DMS153 treated with DMSO at 0.1 percent for 48 hours (cell line): ENCODE measurements around the gene NFYB.
"Not testable (repeated sequence)": the region's sequence is repeated elsewhere in the genome, so short reads cannot be mapped to it uniquely, and the experiment has no call there.

Experiments
- DNase-seq: peaks from one replicate; lab custom pipeline; 2025; ENCODE audit not compliant: unreplicated experiment; lab: John Stamatoyannopoulos, UW

Gene NFYB

DNA sequence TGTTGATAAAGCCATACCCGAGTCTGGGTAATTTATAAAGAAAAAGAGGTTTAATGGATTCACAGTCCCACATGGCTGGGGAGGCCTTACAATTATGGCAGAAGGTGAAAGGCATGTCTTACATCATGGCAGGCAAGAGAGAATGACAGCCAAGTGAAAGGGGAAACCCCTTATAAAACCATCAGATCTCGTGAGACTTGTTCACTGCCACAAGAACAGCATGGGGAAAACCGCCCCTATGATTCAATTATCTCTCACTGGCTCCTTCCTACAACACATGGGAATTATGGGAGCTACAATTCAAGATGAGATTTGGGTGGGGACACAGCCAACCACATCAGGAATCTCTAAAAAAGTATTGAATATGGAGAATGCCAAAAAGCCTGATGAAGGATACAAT lies 25.0 kb upstream of the NFYB start:
- not testable (repeated sequence) for DNase-seq

DNA sequence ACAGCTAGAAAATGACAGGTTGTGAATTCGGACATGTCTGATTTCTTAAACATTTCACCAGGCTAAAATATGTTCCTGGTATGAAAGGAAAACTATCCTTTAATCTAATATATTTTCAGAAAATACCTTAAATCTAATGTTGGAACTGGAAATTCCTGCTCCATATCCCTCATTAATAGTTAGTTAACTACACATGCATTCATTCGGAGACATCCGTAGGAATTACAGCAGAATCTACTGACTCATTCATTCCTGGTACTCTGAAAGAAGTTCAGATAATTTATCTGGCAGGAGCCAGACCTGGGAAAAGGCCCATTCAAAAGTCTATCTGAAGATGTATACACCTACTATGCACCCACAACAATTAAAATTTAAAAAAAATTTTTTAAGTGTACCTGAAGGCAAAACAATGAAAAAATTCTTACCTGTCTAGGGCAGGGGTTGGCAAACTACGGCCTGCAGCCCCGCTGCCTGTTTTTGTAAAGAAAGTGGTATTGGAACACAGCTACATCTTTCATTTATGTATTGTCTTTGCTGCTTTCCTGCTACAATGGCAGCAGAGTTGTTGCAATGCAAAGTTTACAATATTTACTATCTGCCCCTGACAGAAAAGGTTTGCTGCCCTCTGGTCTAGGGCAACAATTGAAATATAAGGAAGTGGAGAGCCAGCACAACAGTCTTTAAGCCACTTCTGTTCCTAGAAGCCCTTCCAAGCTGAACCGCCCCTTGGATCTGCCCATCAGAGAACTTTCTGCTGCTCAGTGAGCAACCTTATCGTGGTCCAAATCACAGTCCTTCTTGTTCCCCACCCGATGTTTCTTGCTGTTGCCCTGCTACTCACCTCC lies 17.9 kb upstream of the NFYB start:
- DNase-seq: no peak

DNA sequence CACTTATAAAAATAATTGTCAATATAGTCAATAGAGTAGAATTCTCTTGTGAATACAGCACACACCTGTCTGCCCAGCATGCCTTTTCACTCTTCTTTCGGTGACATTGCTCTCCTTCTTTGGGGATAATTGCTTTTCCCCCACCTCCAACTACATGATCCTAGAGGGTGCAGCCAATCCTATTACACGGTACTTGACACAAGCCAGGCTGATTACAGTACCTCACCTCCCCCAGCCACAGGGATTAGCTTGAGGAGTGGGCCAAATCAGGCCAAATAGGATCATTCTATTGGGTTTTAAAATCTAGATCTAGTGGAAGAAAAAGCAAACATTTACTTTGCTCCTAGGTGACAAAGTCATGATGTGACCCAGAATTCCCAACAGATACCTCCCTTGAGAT lies 16.8 kb upstream of the NFYB start:
- no peak for DNase-seq

DNA sequence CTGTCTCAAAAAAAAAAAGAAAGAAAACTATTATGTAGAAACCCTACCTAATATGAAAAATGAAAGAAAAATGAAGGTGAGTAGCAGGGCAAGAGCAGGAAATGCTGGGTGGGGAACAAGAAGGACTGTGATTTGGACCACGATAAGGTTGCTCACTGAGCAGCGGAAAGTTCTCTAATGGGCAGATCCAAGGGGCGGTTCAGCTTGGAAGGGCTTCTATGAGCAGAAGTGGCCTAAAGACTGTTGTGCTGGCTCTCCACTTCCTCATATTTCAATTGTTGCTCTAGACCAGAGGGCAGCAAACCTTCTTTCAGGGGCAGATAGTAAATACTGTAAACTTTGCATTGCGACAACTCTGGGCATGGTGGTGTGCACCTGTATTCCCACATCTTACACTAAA lies 16.3 kb upstream of the NFYB start:
- DNase-seq: no peak

DNA sequence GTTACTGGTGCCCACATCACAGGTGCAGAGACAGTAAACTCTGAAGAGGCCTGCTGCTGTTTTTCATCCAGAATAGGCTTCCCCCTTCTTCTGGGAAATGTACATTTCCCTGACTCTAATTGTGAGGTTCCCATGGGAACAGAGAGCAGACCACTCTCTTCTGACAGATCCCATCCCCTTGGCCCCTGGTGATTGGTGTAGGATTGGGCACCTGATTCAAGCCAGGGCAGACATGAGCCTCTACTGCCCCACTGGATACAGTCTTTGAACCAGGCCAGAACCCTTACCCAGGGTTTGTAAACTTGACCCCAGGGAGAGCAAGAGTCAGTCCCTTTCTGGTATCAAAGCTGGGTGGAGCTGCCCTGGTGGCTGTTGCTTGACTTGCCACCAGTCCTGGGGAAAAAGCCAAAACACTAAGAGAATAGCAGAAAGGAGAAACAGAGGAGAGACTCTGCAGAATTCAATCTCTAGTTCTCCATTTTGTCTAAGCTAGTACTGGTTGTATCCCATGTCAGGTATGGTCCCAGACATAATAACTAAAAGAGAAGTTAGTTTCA lies 14.8 kb upstream of the NFYB start:
- DNase-seq: no peak

DNA sequence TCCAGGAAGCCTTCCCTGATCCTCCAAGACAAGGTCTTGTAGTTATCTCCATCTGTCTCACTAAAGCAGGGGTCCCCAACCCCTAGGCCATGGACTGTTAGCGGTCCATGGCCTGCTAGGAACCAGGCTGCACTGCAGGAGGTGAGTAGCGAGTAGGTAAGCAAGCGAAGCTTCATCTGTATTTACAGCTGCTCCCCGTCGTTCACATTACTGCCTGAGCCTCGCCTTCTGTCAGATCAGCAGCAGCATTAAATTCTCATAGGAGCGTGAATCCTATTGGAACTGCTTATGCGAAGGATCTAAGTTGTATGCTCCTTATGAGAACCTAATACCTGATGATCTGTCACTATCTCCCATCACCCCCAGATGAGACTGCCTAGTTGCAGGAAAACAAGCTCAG lies 12.4 kb upstream of the NFYB start:
- no peak for DNase-seq

DNA sequence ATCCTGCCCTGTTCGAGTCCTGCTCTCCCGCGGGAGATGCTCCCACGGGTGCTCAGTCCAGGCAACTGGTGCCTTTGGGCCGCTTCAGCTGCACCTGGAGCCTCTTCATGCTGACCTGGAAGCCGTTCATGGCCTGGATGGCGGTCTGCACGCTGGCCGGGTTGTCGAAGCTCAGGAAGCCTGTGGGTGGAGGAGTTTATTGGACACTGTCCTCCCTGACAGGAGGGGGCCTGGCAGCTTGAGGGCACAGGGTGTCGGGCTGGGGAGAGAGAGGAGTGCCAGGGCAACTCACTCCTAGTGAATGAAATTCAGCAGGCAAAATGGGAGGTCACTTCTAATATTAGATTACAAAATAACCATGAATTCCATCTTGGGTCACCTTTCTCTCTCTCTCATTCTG lies 9.3 kb upstream of the NFYB start:
- DNase-seq: no peak

DNA sequence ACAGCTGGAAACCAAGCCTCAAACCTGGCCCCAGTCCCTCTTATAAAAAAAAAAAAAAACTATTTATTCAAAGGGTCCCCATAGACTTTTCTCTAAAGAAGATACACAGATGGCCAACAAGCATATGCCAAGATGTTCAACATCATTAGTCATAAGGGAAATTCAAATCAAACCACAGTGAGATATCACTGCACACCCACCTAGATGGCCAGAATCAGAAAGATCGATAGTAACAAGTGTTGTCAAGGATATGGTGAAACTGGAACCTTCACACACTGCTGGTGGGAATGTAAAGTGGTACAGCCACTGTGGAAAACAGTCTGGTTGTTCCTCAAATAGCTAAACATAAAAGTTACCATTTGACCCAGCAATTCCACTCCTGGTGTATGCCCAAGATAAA lies 5.9 kb upstream of the NFYB start:
- DNase-seq: no peak

DNA sequence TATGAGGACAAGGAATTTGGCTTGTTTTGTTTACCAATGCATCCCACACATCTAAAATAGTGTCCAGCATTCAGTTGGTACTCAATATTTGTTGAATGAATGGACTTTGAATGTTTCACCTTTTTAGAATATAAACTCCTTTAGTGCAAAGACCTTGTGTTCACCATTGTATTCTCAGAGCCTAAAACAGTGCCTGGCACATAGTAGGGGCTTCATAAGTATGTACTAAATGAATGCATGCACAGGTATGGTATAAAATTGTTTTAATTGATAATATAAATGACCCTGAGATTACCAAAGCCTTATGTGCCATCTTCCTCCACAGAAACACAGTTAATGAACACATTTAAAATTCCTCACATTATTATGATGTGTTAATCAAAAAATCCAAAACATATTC lies 5.0 kb upstream of the NFYB start:
- no peak for DNase-seq

DNA sequence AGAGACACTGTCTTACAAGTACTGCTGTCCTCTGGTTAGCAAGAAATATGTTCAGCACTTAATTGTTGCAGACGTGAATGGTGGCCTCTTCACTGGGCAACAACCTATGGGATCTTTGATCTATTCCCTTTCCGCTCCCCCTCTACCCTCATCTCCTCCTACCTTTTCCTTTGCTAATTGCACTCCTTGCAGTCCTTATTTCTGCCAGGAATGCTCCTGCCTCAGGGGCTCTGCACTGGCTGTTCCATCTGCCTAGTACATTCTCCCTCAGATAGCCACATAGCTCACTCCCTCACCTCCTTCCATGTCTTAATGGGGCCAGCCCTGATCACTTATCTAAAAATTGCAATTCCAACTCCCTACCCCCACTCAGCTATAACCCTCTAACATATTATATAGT lies 4.5 kb upstream of the NFYB start:
- no peak for DNase-seq

DNA sequence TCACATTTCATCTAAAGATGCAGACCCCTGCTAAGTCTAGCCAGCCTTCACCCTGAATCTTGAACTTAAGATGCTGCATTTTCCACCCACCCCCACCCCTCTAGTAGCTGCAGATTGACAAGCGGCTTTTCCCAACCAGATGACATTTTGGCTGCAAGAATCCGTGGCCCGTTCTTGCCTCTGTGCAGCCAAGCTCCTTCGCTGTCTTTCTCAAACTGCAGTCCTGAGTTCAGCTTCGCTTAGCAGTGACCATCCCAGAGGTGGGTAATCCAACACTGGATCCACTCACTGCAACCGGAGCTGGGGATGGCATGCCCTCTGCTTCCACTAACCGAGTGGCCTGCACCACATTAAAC lies 765 bp upstream of the NFYB start:
- peak; percentile 13 for DNase-seq

DNA sequence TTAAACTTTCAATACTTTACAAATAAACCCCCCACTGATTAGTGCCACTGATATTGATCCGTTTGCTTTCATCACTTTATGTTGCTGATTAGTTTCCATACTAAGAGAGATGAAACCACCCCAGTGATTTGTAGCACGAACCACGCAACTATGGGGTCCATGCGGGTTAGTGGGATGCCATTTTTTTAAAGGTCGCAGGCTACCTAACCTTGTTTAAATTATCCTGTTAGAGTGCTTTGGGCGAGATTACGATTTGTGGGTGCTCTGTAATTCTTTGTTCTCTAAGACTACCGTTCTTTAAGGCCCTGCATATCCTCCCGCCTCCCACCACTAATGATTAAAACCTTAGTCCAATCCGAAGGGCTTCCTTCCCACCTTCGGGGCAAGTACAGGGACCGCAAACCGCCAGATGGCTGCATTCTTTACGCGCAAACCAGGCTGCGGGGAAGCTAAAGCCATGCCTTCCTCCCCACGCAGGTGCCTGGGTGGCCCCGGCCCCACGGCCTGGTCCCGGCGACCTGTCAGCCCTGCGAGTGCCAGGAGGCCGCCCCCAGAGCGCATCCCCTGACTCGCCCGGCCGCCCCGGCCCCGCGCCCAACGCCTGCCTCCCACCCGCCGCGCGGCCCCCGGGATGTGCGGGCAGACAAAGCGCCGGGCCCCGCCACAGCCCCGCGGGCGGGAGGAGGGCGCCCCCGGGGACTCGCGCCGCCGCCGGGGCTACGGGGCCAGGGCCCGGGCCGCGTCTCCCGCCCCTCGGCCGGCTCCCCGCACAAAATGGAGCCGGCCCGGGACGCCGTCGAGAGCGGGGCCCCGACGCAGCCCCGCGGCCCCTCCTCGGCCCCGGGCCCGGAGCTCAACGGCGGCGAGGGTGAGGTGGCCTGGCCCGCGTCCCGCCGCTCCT lies 759 bp downstream of the NFYB start:
- DNase-seq: no peak

DNA sequence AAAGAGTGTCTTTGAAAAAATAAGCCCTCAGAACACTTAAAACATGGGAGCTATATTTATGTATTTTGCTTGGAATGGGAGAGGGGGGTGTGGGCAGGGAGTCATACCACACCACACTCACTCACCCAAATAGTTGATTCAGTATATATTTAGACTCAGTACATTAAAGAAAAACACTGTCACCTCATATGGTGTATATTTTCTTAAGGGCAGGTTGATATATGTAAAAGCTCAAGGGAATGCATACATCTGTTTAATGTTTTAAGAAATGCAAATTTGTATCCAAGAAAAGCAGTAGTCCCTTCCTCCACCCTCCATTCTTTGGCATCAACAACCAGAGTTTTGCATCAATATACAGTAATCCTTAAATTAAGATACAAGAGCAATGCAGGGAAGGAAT lies 1.4 kb downstream of the NFYB start:
- no peak for DNase-seq

DNA sequence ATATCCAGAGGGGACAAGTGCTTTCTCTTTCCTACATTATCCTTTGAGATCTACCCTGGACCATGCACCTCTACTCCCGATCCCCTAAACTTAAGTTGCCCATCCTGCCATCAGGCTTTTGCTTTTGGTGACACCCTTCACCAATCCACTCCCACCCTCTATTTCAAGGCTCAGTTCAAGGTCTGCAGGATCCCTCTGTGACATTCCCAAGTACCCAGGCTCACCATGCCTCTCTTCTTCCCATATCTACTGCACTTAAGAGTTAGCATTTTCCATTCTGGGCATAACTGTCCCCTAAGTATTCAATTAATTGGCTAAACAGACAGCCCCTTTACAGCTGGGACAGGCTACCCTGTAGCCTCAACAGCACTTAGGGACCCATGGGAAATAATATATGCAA lies 3.1 kb downstream of the NFYB start:
- no peak for DNase-seq

DNA sequence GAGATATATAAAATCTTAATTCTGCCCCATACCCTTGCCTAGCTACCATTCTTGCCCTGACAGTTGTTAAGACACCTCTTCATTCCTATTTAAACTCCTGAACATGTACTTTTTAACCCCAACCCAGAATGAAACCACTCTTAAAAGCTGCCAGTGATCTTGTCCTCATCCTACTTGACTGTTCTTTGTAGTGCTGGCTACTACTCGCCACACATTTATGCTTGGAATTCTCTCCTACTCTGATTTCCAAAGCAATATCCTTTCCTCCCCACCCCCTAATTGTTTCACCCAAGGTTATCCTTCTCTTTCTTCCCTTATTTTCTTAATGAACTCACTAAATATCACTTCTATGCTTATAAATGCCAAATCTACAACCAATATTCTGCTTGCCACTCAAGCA lies 4.1 kb downstream of the NFYB start:
- no peak for DNase-seq

DNA sequence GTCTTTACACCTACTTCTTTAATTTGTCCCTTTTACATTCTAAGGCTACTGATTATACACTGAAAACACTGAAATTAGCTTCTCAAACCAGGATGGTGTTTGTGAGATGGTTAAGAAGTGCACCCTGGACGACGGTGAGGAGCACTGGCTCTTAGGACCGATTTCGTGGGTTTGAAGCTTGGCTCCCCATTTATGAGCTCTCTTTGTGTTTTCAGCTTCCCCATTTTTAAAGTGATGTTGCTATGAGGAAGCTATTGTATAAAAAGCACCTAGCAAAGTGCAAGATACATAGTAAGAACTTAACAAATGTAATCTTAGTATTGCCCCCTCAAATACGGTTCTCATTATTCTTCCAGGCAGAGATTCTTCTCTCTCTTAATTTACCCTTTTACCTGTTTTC lies 4.7 kb downstream of the NFYB start:
- no peak for DNase-seq

DNA sequence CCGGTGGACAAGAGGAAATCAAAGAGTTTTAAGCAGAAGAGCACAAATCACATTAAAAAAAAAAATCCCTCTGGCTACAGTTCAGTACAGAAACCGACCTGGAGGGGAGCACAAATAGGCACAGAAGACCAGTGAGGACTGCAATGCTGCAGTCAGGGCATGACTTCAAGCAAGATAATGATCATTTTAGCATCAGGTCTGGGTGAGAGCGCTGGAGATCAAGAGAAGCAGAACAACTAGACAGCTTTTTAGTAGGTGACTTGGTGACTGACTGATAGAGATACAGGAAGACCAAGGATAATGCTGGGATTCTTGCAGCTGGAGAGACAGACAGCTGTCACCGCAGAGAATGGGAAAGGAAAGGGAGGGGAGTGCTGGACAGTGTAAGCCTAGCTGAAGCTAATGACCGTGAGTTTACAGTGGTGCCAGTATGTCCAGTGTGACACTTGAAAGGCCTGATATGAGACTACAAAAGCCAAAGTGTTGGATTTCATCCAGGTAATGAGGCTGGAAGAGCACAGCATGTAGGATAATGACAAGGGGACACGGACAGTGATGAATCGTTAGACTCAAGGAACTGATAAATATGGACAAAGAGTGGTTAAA lies 5.6 kb downstream of the NFYB start:
- peak; percentile 79 for DNase-seq

DNA sequence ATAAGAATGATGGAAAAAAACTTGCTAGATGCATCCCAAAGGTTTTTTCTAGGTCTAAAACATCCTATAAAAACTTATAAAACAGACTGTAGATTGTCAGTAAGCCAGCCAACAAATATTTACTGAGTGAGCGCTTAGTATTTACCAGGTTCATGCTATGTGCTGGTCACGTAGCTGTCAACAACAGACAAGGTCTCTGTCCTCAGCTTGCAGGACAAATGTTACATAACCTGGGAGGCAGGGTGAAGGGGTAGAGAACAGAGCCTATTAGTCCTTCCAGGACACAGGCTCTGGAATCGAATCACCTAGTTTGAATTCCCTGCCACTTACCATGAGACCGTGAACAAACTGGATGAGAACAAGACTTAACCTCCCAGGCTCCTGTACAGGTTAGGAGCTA lies 6.4 kb downstream of the NFYB start:
- DNase-seq: no peak

DNA sequence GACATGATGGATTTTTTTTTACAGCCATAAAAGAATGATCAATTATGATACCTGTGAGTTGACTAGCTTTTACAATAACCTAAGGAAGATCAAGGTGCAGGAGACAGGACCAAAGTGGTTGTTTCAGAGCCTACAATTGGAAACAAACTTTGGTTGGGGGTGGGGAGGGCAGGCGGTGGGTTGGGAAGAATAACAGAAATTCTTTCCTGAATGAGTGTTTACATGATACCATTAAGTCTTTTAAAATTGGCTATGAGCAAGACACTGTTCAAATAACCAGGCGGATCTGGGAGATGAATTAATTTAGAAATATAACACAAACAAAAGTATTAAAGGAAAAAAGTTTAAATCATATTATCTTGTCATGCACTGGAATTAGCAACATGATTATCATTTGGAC lies 7.2 kb downstream of the NFYB start:
- DNase-seq: no peak

DNA sequence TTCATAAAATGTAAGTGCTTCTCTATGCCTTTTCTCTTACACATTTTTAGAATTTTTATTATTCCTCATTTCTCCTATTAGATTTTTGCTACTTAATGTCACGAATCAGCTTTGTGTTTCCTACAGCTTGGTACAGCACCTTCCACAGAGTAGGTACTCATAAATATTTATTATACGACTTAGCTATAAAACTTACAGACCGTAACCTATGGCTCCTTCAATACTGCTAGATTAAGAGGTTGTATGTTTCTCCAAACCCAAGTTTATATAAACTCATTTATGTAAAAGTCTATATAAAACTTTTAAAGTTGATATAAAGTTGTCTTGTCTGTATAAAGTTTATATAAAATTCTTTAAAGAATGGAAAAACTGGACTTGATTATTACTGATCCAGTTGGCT lies 11.5 kb downstream of the NFYB start:
- no peak for DNase-seq

DNA sequence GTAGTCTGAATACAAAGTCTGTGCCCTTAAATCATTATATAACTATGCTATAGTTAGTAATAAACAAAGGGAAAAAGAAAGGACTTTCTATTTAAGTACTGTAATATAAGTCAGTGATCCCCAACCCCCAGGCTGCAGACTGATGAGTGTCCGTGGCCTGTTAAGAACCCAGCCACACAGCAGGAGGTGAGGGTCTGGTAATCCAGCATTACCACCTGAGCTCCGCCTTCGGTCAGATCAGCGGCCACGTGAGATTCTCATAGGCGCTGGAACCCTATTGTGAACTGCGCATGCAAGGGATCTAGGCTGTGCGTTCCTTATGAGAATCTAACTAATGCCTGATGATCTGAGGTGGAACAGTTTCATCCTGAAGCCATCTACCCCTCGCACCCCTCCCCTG lies 15.7 kb downstream of the NFYB start:
- no peak for DNase-seq

DNA sequence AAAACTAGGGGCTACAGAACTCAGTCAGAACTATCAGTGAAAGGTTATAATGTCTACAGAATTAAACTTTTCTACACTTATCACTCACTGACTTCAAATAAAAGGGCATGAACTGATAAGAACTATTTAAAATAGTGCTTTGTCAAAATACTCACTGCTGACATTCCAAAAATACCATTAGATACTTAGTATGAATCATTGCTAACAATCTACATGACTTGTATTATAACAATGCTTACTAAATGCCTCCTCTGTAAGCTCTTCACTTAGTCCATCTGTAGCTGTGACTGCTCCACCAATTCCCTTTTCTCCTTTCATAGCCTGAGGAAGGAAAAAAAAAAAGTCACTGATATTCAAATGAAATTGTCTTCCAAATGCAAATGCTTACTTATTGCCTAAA lies 17.0 kb downstream of the NFYB start:
- no peak for DNase-seq
